Tibial artery (tissue), 4 donors: ENCODE measurements around the gene MAP3K21.
A peak's percentile ranks its signal among the peaks of the same experiment; 100 is the strongest.

ENCODE experiments used
- DNase-seq, 2 donors: peaks; one replicate each; pipeline ENCODE4 v3.0.0-alpha.2; 2019
- H3K27ac ChIP-seq, 2 donors: fragments of 200-600 bp; sonication (generic) in 1 of 2; 1 replicate in 1 of 2; 2 replicates in 1 of 2; pipeline ENCODE4 v1.5.1; 2018 to 2019; ENCODE audit warnings: mild to moderate bottlenecking in 1 of 2
- H3K27me3 ChIP-seq, 2 donors: fragments of 200-600 bp; sonication (generic) in 1 of 2; one replicate each; pipeline versions ENCODE4 v1.5.1 to v1.6.0; 2016 to 2019
- H3K36me3 ChIP-seq, 3 donors: fragments of 200-600 bp; sonication (generic) in 2 of 3; one replicate each; pipeline ENCODE4 v1.5.1; 2016 to 2019; ENCODE audit warnings: mild to moderate bottlenecking in 2 of 3
- H3K4me1 ChIP-seq, 4 donors: fragments of 200-600 bp; sonication (generic) in 2 of 4; 1 replicate in 3 of 4; 2 replicates in 1 of 4; pipeline ENCODE4 v1.5.1; 2016 to 2019
- H3K4me3 ChIP-seq, 2 donors: fragments of 200-600 bp; sonication (generic) in 1 of 2; 1 replicate in 1 of 2; 2 replicates in 1 of 2; pipeline ENCODE4 v1.5.1; 2018 to 2019; ENCODE audit warnings: mild to moderate bottlenecking in 2 of 2
- H3K9me3 ChIP-seq, 3 donors: fragments of 200-600 bp; sonication (generic) in 1 of 3; one replicate each; pipeline ENCODE4 v1.5.1; 2016 to 2019
- intact Hi-C: fragments of 100-400 bp; cut with DNase I; formaldehyde crosslinking; loops from one replicate; pipeline ENCODE4 v1.15.0; 2023; ENCODE audit warnings: low total_unique reads
- TF ChIP-seq, protein P1 (sequence below), 2 experiments: fragments of 200-600 bp in 1 of 2; fragments of 450-650 bp in 1 of 2; IDR thresholded peaks; one replicate each; pipeline ENCODE4 v1.5.1; 2017 to 2019; ENCODE audit warnings: antibody characterized with exemption in 2 of 2, mild to moderate bottlenecking in 1 of 2, moderate library complexity in 1 of 2

MAP3K21 gene

DNA sequence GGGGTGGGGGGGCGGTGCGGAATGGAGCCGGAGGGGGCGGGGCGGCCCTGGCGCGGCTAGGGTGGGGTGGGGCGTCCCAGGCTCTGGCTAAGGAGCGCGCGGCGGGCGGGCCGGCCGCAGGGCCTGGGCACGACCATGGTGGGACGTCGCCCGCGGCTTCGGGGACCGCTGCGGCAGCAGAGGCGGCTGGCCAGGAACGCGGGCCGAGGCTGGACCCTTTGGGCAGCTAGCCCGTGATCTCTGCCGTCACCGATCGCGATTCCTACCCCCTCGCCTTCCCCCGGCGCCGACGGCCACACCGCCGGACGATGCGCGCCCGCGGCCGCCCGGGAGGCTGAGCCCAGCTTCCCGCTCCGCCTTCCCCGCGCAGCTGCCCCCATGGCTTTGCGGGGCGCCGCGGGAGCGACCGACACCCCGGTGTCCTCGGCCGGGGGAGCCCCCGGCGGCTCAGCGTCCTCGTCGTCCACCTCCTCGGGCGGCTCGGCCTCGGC, at the start of gene MAP3K21:
Gene MAP3K21 (plus strand): TSS at position 74 of the 491 bp plus-strand sequence. CDS start 305 bp downstream, at position 379.
- intact Hi-C loops: no loop called here
- no peaks in the 10 kb centered on the region for H3K9me3 ChIP-seq
- DNase-seq: no peak
- H3K4me3 ChIP-seq: peak within 1 kb of the TSS; percentile 56 to 75
- peaks cover 0 to 11% of the 10 kb centered on the region in 2 donors for H3K27me3 ChIP-seq
- no peaks in the 10 kb centered on the region for H3K36me3 ChIP-seq
- peak within 1 kb of the TSS; percentile 44 to 50 for H3K27ac ChIP-seq
- H3K4me1 ChIP-seq: peaks cover 0 to 24% (median 17%) of the 10 kb centered on the region in 4 donors
- TF ChIP-seq, protein P1, sequence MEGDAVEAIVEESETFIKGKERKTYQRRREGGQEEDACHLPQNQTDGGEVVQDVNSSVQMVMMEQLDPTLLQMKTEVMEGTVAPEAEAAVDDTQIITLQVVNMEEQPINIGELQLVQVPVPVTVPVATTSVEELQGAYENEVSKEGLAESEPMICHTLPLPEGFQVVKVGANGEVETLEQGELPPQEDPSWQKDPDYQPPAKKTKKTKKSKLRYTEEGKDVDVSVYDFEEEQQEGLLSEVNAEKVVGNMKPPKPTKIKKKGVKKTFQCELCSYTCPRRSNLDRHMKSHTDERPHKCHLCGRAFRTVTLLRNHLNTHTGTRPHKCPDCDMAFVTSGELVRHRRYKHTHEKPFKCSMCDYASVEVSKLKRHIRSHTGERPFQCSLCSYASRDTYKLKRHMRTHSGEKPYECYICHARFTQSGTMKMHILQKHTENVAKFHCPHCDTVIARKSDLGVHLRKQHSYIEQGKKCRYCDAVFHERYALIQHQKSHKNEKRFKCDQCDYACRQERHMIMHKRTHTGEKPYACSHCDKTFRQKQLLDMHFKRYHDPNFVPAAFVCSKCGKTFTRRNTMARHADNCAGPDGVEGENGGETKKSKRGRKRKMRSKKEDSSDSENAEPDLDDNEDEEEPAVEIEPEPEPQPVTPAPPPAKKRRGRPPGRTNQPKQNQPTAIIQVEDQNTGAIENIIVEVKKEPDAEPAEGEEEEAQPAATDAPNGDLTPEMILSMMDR (IDR thresholded peaks at IDR 0.05): no peak

DNA sequence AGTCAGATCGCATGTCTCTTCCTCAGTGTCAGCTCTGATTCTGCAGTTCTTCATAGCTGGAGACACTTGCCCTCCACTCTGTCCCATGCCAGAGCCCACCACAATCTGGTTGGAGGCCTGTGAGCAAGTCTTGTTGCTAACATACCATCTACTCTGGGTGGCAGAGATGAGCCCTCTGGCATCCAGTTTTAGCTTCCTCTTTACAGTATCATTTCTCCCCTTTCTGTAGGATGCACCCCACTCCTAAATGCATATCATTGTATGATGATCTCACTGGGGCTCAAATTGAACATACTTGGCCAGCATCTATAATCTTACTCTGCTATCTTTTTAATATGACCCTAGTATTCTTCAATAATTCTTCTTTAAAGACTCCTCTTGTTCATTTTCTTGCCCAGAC, 48.9 kb upstream of the MAP3K21 start:
- Histone ChIP-seq H3K27me3 (no peaks in the 10 kb centered on the region), H3K4me1 (no peaks in the 10 kb centered on the region), H3K9me3 (no peaks in the 10 kb centered on the region), H3K36me3 (no peaks in the 10 kb centered on the region), H3K27ac (no peak overlapping the region), H3K4me3 (no peak overlapping the region)
- TF ChIP-seq, protein P1 (IDR thresholded peaks at IDR 0.05): no peak
- intact Hi-C loops: no loop called here
- no peak for DNase-seq

DNA sequence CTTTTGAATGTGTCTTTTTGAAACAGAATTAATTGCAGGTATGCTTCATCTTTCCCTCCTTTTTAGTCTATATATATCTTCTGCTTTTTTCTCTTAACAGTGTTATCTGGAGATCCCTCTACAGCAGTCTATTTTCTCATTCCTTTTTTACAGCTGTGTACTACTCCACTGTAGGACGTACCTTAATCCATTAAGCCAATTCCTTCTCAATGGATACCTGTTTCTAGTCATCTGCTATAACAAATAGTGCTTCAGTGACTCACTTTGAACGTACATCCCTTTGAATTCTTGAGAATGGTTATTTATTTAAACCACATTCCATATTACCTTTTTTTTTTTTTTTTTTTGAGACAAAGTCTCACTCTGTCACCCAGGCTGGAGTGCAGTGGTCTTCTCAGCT, 47.6 kb upstream of the MAP3K21 start:
- TF ChIP-seq, protein P1 (IDR thresholded peaks at IDR 0.05): no peak
- Histone ChIP-seq H3K36me3 (no peaks in the 10 kb centered on the region), H3K4me1 (no peaks in the 10 kb centered on the region), H3K27ac (no peak overlapping the region), H3K4me3 (no peak overlapping the region), H3K27me3 (no peaks in the 10 kb centered on the region), H3K9me3 (no peaks in the 10 kb centered on the region)
- DNase-seq: no peak
- intact Hi-C loops: no loop called here

DNA sequence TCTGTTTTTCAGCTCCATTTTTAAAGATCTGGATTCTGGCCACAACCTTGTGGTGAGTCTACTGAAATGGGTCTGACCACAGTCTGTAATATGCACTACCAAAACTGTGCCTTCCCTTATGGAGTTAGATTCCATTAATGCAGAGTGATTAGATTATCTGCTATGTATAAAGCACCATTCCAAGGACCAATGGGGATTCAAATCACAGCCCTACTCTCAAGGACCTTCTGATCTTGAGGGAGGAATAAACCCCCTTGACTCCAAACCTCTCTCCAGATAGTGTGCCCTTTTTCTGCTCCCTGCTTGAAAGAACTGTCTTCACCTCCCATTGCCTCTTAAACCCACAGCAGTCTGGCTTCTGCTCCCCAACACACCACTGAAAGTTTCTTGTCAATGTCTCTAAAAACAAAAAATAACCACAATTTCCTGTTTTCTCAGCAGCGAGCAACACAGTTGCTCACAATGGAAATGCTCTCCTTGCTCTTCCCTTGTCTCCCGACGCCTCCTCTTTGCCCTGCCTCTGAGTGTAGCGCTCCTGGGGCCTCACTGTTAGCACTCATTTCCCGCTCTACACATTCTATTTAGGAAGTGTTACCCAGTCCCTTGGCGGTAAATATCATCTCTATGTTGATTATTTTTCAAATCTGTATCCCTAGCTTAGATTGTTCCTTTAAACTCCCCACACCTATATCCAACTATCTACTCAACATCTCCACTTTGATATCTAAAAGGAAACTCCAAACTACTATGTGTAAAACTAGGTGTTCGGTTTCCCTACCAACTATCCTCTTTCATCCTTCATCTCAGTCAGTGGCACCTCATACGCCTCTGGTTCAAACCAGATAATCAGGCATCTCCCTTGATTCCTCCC, 45.6 kb upstream of the MAP3K21 start:
- TF ChIP-seq, protein P1 (IDR thresholded peaks at IDR 0.05): no peak
- no peak overlapping the region for H3K4me3 ChIP-seq
- no peaks in the 10 kb centered on the region for H3K4me1 ChIP-seq
- no peaks in the 10 kb centered on the region for H3K36me3 ChIP-seq
- no peak for DNase-seq
- H3K27ac ChIP-seq: no peak overlapping the region
- H3K27me3 ChIP-seq: no peaks in the 10 kb centered on the region
- no peaks in the 10 kb centered on the region for H3K9me3 ChIP-seq
- intact Hi-C loops: no loop called here

DNA sequence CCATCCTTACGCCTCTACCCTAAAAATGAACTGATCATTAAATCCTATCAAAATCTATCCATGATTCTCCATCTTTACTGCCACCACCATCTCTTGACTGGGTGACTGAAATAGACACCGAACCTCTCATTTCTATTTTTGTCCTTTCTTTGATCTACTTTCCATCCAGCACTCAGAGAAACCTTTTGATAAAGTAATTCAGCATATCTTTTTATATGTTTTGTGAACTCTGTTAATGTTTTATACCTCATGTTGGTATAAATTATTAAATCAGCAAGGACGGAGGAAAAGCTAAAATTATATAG, 45.0 kb upstream of the MAP3K21 start:
- Histone ChIP-seq H3K9me3 (no peaks in the 10 kb centered on the region), H3K4me3 (no peak overlapping the region), H3K4me1 (no peaks in the 10 kb centered on the region), H3K27me3 (no peaks in the 10 kb centered on the region), H3K36me3 (no peaks in the 10 kb centered on the region), H3K27ac (no peak overlapping the region)
- no peak for DNase-seq
- intact Hi-C loops: no loop called here
- TF ChIP-seq, protein P1 (IDR thresholded peaks at IDR 0.05): no peak
